ENCODE data around the gene ADARB2.

DNA sequence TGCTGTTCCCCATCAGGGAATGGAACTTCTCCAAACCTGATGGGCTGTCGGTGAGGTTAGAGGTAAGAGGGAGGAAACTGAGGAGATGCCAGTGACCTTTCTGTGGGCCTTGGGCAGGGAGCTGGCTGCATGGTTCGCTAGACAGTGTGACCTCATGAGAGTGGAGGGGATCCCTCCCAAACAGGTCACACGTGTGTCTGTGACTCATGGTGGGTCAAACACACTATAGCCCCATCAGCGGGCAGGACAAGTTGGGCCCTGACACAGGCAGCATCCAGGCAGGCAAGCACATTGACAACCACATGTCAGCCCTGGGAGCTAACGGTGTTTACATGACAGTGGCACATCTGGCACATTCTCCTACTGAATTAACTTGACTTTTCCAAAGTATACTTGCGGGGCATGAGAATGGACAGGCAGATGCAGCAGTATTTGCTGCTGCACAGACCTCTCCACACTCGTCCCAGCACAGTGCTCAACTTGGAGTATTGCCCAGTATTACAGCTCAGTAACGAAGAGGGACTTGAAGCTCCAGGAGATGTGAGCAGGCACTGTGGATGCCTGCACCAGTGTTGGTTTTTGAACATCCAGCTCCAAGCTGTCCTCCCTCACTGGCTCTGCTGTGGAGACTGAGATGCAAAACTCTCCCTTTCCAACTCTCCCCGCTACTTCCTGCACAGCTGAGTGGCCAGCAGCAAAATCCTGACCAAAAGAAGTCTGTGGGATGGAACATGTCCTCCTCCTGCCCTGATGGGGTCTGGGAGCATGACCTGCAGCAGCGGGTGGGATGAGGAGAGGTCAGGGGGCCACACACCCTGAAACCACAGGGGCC is 481.5 kb downstream of the ADARB2 start:
- no peak for TF ChIP-seq CTCF (IDR thresholded peaks at IDR 0.05)
- TF ChIP-seq EP300 (IDR thresholded peaks at IDR 0.05) = no peak
- TF ChIP-seq POLR2A (IDR thresholded peaks at IDR 0.05) = no peak

Data from suprapubic skin (tissue), 3 donors.